SW480 (cell line): ENCODE data around the gene CRYGA.
"Not testable (repeated sequence)": the region's sequence is repeated elsewhere in the genome, so short reads cannot be mapped to it uniquely, and the experiment has no call there.

ENCODE experiments used
- DNase-seq: peaks from one replicate; pipeline ENCODE4 v3.0.0-alpha.2; 2016; ENCODE audit warnings: low spot score

Gene CRYGA

GRCh38 chr2:208125251-208125650 is 38.1 kb downstream of the CRYGA start:
- DNase-seq, result no peak

- DNase-seq, result not testable (repeated sequence)
These were observed 39.2 kb downstream of the CRYGA start, which contains the start of gene CRYGD for GRCh38 chr2:208124013-208124715. TSS of gene CRYGD (minus strand) at chr2:208124524. CDS start at chr2:208124473, 51 bp downstream.

GRCh38 chr2:208122248-208122647 is 41.1 kb downstream of the CRYGA start:
- no peak for DNase-seq

- no peak for DNase-seq
These were observed 44.5 kb downstream of the CRYGA start for GRCh38 chr2:208118918-208119317.

GRCh38 chr2:208117390-208117789 is 46.0 kb downstream of the CRYGA start:
- not testable (repeated sequence) for DNase-seq

GRCh38 chr2:208112969-208113368 is 50.4 kb downstream of the CRYGA start:
- no peak for DNase-seq

GRCh38 chr2:208112273-208112745 is 51.1 kb downstream of the CRYGA start:
- not testable (repeated sequence) for DNase-seq
